Suppressor macrophage (primary cell): ENCODE data around the gene MYORG.

ENCODE experiments used
- DNase-seq, 4 experiments: peaks; one replicate each; pipeline ENCODE4 v3.0.0-alpha.2; 2020 to 2022

The MYORG gene

DNA sequence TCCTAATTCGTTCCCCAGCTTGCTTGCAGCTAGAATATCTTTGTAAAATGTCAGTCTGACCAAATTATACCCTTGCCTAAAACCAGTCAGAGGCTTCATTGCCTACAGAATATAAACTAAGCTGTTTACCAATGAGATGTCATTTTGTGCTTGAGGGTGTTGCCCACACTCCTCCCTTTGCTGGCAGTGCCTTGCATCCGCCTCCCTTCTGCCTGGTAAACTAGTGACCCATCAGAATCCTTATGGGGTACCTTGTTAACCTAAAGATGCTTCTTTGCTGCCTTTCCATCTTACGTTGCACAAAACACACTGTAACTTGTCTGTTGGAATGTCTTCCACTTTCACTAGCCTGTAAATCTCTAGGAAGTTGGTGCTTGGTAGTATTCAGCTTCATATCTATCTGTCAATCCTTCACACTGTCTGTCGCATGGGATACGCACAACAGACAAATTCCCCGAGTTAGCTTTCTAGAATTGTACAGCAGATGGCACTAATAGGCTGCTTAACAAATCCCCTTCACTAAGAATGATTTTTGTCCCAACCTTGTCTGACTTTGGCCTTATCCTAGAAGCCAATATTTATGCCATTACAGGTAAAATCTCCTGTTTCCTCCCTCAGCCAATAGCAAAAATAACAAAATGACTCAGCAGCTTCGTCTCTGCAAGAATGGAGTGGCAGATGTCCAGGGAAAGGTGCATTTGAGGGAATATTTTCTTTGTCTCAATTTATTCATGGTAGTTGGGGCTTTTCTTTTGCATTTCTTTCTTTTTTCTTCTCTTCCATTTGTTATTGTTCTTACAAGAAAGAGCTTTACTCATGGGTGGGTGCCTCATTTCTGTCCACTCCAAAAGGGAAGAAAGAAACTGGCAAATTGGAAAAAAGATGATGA lies 44.4 kb downstream of the MYORG start:
- peak; percentile 39 to 54 (median 44) for DNase-seq

DNA sequence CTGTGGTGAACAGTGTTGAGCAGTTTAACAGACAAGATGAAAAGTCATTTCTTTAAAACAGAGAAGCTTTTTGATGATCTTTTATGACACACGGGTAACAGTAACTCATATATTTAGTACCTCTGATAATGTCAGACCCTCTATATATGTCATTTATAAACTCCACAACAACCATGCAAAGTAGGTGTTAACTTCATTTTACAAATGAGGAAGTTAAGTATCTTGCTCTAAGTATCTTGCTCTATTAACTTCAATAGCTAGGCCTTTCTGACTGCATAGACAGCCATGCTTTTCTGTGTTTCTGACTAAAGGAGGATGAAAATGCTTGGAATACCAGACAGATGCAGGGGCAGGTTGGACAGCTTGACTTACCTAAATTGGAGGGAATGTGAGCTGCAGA lies 45.5 kb downstream of the MYORG start:
- DNase-seq = peak in 2 of 4 experiments; percentile 18 to 30

DNA sequence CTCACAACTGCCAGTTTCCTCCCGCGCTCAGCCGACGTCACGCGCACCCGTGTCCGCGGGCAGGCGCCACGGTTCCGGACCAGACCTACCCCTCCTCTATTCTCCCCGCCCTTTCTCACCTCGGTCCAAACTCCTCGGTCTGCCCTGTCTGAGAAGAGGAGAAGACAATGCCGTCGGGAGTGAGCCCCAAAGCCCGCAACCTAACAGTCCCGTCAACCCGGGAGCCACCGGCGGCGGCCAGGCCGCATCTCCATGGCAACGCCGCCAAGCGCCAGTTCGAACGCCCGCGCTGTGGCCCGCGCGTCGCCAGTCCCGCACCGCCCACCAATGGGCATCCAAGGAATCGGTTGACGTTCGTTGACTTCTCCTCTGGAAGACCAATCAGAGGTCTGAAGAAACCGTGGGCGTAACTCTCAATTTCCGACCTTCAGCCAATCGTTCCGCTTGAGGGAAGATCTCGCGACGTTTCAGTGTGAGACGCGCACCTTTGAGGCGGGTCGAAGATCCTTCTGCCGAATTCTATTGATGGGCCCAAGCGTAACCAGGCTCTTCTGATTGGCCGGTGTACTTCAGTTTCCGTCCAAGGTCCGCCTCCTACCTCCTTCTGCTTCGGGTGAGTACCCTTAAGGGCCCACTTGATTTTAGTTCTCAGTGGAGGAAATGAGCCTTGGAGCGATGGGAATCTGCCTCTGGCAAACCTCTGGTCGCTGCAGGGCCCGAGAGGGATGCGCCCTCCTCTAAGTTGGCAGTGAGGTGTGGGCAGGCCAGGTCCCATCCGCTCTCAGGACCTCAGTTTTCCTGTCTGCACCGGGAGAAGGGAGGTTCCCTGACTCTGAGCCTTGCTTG lies 47.5 kb downstream of the MYORG start, which contains the start of the genes KIF24 and NUDT2:
Gene KIF24 (minus strand): TSS at position 282 of the 846 bp plus-strand sequence. CDS start 17,922 bp downstream, outside the sequence.
Gene NUDT2 (plus strand): TSS at position 583 of the 846 bp plus-strand sequence. CDS start 9,471 bp downstream, outside the sequence.
- DNase-seq = peak; percentile 99 to 100 (median 100)

DNA sequence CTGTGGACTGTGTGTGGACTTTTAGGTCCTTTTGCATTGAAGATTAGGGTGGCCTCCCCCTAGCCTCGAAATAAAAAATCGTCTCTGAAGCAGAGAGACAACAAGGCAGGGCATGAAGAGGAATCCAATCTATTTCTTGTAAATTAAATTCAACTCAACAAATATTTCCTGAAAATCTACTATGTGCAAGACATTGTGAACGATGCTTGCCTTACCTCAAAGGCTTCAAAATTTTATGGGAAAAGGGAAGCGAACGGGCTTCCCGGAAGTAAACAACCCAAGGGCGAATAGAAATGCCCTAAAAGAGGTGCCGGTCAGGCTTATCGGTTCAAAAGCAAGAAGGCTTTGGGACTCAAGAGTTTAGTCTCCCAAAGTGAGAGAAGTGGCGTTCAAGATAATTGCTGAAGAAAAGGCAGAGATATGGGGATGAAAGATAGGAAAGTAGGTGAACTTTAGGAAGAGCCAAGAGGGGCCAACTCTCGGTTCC lies 48.2 kb downstream of the MYORG start:
- peak in 2 of 4 experiments; percentile 63 to 71 for DNase-seq

DNA sequence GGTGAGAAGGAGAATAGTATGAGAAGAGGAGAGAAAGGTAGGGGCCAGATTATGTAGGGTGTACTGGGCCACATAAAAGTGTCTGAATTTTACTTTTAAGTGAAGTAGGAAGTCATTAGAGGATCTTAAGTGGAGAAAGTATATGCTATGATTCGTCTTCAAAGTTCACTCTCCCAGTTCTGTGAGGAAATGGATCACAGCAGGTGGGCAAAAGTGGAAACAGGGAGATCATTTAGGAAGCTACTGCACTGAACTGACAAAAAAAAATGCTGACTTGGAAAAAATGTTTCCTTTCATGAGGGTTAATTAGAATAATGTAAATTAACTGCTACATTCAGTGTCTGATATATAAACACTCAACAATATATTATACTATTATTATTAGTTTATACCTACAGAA lies 50.0 kb downstream of the MYORG start:
- DNase-seq = no peak

DNA sequence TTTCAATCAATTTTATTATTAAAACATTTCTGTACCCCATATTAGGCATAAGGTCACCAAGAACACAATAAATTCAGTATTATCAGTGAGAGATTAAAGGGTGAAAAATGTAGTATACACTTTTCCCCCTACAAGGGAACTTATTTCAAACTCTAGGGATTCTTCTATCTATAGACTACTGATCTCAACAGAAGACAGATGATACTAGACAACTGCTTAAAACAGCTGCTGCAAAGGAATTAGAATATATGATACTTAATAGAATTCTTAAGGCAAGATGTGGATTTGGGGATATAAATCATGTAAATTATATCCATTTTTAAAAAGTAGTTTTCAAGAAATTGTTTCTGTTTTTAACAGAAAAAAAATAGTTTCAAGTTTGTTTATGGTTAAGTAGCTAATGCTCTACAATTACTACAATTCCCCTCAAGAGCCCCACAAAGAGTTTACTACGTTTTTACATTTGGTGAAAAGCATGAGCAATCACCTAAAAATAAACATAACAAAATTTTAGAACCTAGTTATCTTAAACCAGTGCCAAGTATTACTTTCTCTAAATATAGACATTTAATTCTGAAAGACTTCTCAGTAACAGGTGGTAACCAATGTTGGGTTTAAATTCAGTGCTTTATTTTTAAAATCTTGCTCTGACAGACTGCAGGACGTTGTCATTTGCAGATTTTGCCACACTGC lies 53.7 kb downstream of the MYORG start:
- no peak for DNase-seq

DNA sequence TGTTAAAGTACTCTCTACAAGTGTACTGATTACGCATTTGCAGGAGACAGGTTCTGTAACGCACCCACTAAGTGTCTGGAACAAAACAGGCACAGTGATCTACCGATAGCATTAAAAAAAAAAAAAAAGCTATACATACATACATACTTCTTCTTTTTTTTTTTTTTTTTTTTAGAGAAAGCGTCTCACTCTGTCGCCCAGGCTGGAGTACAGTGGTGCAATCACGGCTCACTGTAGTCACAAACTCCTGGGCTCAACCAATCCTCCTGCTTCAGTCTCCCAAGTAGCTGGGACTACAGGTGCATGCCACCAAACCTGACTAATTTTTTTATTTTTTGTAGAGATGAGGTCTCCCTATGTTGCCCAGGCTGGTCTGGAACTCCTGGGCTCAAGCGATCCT lies 55.2 kb downstream of the MYORG start:
- peak in 2 of 4 experiments; percentile 44 to 55 for DNase-seq

DNA sequence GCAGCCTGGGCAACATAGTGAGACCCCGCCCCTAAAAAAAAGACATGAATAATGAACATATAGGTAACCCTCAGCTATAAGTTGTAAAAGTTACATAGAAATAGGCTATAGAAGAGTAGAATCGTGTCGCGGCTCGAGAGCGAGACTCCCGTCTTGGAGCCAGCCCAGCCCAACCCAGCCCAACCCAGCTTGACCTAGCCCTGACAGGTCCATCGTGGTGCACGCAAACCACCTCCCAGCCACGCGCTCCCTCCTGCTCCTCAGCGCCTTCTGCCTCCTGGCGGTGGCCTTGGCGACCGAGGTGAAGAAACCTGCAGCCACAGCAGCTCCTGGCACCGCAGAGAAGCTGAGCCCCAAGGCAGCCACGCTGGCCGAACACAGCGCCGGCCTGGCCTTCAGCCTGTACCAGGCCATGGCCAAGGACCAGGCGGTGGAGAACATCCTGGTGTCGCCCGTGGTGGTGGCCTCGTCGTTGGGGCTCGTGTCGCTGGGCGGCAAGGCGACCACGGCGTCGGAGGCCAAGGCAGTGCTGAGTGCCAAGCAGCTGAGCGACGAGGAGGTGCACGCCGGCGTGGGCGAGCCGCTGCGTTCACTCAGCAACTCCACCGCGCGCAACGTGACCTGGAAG lies 58.4 kb downstream of the MYORG start:
- DNase-seq = no peak

DNA sequence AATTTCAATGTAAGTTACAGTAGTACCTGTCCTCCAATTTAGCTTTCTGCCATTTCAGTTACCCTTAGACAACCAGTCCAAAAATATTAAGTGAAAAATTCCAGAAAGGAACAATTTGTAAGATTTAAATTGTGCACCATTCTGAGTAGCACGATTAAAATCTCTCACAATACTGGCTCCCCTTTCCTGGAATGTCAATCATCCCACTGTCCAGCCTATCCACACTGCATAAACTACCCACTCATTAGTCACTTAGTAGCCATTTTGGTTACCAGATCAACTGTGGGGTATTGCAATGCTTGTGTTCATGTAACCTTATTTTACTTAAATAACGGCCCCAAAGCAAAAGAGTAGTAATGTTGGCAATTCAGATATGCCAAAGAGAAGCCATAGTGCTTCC lies 59.3 kb downstream of the MYORG start:
- no peak for DNase-seq
